Stimulated activated CD8-positive, alpha-beta memory T cell treated with anti-CD3 and anti-CD28 coated beads, Interleukin-15, amount 100 ng/mL, for 24 hours (primary cell): ENCODE results near the gene NGEF.

Experiments used
- DNase-seq: peaks from one replicate; pipeline ENCODE4 v3.0.0-alpha.2; 2020; ENCODE audit warnings: low read depth

NGEF gene

DNA sequence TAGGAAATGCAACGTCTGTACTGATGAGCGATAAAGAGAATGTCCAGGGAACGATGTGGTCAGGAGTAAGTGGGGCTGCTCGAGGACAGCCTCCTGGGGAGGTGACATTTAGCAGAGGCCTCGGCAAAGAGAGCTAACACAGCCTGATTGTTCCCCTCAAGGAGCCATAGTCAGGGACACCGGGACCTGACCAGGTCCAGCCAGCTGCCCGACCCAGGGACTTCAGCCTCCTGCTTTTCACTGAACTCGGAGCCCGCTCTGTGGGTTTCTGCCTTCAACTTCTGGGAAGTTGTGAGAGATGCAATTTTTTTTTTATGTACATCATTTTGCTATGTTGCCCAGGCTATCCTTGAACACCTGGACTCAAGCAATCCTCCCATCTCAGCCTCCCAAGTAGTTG, 29.5 kb upstream of the NGEF start:
- no peak for DNase-seq

DNA sequence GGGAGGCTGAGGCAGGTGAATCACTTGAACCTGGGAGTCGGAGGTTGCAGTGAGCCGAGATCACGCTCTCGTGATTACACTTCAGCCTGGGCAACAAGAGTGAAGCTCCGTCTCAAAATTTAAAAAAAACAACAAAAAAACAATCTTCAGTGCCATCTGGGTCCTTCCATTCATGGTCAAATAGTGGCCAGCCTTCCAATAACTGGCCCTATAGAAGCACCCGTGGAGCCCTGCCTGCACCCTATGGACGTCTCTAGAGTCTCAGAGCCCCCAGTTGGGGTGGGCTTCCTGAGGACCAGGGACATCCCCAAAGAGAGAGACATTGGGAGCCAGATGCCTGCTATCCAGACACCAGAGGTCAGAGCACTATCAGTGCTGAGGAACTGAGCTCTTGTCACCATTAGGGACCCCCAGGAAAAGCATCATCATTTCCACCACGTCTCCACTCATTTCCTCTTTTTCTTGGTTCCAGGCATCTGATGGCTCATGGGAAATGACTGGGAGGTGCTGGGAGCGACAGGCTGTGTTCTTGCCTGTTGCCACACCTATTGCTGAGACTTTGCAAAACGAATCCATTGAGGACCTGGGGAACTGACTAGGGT, 28.8 kb upstream of the NGEF start:
- no peak for DNase-seq

DNA sequence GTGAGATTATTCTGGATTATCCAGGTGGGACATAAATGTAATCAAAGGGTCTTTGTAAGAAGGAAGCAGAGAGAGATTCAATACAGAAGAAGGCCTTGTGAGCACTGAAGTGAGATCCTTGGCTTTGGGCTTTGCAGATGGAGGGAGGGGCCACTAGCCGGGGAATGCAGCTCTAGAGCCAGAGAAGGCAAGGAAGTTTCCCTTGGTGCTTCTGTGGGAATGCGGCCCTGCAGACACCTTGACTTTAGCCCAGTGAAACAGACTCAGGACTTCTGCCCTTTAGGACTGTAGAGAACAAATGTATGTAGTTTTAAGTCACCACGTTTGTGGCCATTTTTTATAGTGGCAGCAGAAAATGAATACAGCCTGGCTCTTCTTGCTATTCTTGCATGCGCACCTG, 27.5 kb upstream of the NGEF start:
- no peak for DNase-seq

DNA sequence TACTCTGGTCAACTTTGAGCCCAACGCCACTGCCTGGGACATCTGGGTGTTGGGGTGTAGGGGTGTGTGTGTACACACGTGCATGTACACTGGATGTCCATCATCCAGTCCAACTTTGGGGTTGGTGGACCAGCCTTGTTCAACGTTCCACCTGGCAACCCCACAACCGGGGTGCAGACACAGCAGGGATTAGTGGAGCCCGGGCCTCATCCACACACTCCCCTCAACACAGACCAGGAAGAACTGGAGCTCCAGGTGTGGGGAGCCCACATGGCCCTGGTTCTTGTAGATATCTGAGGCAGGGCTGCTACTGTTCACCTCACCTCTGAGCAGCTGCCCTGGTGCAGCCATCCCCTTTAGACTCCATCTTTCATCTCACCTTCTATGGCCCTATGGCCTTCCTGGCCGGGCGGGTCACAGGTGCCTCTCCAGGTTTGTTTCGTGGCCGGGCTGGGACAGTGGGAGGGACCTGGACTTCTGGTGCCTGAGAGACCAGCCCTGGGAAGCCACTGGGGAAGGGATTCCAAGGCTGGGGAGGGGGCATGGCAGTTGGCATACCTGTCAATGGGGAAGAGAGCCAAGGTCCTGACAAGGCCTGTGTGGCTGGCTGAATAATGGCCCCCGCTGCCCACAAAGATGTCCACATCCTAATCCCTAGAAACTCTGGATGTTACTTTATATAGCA, 26.9 kb upstream of the NGEF start:
- DNase-seq, result no peak

DNA sequence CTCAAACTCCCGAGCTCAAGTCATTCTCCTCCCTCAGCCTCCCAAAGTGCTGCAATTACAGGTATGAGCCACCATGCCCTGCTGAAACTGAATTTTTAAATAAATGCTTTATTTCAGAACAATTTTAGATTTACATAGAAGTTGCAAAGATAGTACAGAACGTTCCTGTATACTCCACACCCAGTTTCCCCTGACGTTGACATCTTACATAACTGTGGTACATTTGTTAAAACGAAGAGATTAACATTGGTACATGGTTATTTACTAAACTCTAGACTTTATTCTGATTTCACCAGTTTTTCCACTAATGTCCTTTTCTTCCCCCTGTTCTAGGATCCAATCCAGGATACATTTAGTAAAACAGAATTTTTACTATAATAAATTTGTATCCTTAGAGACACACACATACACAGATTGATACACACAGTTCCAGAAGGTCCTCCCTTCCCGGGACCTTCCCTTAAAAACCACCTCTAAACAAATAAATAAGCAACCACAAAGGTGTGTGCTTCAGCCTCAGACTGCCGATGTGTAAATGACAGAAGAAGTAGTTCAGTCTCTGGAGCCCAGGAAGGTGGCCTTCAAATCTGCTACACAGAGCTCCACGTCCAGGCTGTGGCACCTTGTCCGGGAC, 26.3 kb upstream of the NGEF start:
- DNase-seq, result no peak

DNA sequence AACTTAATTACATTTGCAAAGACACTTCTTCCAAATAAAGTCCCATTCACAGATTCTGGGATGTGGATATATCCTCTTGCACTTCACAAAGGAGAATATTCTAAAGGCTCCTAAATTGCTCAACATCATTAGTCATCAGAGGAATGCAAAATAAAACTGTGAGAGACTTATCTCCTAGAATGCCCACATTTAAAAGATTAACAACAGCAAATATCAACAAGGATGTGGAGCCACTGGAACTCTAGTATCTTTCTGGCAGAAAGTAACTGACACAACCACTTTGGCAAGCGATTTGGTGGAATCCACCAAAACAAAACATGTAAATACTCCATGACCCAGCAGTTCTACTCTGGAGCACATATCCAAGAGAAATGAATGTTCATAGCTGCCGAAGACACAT, 24.0 kb upstream of the NGEF start:
- no peak for DNase-seq

DNA sequence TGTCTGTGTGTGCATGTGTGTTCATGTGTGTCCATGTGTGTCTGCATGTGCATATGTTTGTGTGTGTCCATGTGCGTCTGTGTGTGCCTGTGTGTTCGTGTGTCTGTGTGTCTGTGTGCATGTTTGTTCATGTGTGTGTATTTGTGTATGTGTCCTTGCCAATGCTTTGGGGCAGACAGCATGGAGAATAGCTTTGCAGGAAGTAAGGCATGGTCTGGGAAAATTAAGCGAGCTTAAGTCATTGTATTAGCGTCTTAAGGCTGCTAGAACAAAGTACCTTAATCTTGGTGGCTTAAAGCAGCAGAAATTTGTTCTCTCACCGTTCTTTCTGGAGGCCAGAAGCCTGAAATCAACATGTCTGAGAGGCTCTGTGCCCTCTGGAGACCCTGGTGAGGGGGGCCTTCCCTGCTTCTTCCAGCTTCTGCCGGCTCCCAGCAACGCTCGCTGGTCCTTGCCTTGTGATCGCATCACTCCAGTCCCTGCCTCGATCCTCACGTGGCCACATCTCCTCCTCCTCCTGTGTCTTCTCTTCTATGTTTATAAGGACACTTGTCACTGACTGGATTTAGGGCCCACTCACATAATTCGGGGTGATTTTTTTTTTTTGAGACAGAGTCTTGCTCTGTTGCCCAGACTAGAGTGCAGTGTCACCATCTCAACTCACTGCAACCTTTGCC, 23.2 kb upstream of the NGEF start:
- DNase-seq, result no peak

DNA sequence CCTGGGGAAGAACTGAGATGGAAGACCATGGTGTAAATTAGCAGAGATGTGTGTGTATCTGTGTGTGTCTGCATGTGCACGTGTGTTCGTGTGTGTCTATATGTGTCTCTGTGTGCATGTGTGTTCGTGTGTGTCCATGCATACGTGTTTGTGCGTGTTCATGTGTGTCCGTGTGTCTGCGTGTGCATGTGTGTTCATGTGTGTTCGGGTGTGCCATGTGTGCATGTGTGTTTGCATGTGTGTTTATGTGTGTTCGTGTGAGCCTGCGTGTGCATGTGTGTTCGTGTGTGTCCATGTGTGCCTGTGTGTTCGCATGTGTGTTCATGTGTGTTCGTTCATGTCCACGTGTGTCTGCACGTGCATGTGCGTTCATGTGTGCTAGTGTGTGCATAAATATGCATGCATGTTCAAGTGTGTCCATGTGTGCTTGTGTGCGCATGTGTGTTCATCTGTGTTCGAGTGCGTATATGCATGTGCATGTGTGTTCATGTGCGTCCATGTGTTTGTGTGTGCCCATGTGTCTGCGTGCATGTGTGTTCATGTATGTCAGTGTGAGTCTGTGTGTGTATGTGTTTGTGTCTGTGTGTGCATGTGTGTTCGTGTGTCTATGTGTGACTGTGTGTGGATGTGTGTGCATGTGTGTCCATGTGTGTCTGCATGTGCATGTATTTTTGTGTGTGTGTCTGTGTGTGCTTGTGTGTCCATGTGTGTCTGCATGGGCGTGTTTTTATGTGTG, 22.5 kb upstream of the NGEF start:
- DNase-seq, result no peak

DNA sequence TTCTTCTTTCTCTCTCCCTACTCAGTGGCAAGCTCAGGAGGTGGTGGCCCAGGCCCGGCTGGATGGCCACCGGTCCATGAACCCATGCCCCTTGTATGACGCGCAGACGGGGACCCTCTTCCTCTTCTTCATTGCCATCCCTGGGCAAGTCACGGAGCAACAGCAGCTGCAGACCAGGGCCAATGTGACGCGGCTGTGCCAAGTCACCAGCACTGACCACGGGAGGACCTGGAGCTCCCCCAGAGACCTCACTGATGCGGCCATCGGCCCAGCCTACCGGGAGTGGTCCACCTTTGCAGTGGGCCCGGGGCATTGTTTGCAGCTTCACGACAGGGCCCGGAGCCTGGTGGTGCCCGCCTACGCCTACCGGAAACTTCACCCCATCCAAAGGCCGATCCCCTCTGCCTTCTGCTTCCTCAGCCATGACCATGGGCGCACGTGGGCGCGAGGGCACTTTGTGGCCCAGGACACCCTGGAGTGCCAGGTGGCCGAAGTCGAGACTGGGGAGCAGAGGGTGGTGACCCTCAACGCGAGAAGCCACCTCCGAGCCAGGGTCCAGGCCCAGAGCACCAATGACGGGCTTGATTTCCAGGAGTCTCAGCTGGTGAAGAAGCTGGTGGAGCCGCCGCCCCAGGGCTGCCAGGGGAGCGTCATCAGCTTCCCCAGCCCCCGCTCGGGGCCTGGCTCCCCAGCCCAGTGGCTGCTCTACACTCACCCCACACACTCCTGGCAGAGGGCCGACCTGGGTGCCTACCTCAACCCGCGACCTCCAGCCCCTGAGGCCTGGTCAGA, 21.2 kb upstream of the NGEF start:
- DNase-seq, result no peak

DNA sequence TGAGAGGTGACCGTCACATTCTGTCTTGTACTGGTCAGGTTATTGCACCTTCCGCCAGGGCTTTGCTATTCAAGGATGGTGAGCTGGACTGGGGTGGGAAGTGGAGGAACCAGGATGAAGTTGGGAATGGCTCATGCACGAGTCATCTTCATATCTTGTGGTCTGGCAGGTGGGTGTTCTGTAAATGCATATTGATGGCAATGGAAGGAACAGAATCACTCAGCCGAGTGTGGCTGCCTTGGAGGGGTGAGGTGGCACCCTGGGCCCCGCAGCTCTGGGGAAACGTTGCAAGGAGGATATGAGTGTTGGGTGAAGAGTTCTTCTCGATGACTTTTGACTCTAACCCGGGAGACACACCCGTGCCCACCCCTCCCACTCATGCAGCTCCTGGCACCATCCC, 20.6 kb upstream of the NGEF start:
- no peak for DNase-seq

DNA sequence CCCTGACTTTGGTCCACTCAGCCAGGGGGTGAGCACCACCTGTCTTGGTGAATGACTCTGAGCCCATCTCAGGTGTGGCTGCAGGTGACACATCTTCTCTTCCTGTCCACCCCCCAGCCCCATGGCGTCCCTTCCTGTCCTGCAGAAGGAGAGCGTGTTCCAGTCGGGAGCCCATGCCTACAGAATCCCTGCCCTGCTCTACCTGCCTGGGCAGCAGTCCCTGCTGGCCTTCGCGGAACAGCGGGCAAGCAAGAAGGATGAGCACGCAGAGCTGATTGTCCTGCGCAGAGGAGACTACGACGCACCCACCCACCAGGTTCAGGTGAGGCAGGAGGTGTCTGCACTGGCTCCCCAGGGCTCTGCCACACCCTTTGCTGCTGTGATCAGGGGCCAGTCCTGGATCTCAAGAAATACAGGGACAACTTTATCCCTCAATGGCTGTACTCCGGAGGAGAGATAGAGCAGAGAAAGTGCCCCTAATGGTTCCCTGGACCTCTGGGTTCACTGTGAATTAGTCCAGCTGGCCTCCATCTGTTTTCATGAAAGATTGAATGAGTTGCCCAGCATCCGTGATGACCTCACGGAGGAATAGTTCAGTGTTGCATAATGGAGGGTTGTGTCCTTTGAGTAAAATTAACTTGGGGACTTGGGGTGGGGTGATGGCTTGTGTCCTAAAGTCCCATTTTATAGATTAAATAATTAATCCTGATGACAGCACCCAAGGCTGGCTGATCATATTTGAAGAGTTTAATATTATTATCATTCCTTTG, 19.7 kb upstream of the NGEF start, which contains the start of gene NEU2:
Gene NEU2, plus strand, starts transcription at position 122 of the 770 bp plus-strand sequence. Its CDS starts 0 bp downstream, at position 122.
- no peak for DNase-seq

DNA sequence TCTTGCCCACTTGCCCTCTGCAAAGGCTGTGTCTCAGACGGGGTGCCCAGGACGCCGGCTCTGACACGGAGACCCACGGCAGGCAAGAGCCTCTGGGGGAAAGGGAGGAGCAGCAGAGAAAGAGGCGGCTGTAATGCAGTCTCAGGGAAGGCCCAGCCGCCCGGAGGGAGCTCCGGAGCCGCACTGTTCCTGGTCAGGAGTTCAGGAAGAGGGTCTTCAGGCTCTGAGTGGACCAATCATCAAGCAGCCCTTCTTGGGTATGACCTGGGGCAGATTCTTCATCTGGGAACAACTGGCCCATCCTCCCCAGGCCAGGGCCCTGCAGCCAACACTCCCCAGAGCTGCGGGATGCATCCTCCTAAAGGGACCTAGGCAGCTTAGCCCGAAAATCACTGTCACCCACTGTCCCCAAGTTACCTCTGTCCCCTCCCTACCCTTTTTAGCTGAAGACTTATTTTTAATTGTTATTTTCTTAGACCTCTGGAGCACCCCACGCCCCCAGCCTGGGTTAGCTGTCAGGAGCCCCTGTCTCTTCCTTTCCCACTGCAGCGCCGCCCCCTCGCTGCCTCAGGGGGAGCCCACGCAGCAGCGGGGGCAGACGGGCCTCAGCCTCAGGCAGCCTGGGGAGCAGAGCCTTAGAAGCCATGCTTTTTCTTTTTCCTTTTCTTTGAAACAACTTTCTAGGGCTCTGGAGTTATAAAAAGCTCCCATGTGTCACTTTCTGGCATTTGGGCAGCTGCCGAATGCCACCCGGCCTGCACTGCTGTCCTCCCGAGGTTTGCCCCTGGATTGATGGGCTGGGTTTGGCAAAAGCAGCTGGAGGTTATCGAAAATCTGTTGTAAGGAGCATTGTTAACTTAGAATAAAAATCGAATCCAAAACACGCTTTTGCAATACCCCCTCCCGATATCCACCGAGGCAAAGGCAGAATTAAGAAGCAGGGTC, 18.8 kb upstream of the NGEF start:
- no peak for DNase-seq

DNA sequence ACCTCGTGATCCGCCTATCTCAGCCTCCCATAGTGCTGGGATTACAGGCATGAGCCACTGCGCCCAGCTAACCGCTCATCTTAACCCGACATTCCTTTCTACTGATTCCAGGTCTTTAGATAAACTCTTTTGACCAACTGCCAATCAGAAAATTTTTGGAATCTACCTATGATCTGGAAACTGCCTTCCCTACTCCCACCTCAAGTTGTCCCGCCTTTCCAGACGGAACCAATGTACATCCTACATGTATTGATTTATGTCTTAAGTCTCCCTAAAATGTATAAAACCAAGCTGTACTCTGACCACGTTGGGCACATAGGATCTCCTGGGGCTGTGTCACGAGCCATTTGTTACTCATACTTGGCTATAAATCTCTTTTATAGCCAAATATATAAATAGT, 16.3 kb upstream of the NGEF start:
- no peak for DNase-seq

DNA sequence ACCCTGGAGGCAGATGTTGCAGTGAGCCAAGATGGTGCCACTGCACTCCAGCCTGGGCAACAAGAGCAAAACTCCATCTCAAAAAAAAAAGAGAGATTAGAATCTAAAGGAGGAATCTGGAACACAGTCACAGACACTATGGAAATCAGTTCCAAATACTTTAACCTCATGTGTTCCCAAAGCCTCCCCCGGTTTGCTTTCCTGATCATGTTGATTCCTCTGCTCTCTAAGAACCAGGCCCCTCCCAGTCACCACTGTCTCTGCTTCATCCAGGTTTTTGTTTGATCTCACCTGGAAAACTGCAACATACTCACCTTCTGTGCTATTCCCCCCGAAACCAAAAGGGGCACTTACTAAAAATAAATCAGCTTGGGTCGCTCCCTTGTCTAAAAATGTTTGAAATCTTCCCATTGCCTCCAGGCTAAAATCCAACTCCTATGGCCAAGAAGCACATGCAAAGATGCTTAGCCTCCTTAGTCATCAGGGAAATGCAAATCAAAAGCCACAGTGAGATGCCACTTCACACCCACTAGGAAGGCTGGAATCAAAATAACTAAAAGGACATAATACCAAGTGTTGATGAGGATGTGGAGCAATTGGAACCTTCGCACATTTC, 13.2 kb upstream of the NGEF start:
- DNase-seq, result no peak

DNA sequence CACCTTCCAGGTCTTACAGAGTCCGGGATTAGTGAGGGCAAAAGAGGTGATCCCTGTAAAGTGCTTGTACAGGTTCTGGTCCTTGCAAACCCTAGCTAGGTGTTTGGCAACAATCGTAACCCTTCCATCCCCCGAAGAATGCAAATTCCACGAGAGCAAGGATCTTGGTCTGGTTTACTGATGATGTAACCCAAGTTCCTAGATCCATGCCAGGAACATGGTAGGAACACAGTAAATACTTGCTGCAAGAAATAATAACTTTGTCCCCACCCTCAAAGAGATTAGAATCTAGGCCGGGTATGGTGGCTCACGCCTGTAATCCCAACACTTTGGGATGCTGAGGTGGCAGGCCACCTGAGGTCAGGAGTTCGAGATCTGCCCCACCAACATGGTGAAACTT, 12.7 kb upstream of the NGEF start:
- no peak for DNase-seq

DNA sequence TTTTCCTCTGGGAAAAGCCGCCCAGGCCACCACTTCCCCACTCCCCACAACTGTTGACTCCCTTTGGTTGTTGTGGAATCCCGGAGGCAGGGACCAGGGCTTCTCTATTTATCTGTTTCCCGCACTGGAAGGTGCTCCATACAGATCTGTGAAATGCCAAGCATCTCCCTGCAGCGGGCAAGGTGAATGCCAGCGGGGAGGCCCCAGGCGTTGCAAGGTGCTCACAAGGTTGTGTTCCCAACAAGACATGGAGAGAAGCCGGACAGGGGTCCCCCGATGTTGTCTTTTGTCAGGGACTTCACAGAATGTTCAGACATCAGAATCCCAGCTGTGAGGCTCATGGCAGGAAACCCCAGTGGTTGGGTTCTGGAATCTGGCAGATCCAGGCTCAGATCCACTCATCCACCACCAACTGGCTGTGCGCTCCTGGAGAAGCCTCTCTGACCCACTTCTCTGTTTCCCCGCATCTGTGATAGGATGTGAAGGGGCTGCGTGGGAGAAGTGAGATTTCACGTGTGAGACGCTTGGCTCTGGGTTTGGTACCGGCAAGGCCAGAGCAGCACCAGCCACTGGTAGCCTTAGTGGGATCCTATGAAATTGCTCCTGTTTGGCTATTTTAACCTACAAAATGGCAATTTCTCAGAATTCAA, 10.8 kb upstream of the NGEF start:
- DNase-seq, result no peak

DNA sequence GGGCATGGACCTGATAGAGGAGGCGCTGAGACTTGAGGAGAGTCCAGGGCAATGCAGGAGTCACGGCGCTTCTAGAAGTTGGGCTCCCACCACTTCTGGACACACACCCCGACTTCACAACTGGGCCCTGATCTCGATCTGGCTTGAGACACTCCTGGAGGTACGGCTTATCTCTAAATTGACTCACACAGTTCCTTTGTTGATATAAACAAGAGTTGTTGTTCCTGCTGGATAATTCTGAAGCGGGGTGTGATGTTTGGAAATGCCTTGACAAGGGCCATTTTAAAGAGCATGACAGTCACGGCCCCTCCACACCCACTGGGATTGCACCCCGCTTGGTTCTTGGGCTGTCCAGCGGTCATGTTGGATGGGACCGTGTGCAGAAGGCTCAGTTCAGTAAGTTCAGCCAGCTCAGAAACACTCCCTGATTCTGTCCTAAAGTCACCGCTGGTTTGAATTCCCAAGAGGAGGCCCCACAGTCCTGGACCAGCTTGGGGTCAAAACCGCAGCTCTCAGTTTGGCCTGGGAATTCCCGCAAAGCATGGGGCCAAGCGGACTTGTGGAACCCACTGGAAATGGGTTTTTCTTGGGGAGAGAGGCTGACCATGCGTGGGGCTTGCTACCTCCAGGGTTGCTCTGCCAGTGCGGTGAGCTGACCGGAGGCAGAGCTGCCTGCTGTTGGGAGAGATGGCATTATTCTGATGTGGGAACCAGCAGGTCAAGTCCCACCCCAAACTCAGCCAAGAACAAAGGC, 10.1 kb upstream of the NGEF start:
- no peak for DNase-seq

DNA sequence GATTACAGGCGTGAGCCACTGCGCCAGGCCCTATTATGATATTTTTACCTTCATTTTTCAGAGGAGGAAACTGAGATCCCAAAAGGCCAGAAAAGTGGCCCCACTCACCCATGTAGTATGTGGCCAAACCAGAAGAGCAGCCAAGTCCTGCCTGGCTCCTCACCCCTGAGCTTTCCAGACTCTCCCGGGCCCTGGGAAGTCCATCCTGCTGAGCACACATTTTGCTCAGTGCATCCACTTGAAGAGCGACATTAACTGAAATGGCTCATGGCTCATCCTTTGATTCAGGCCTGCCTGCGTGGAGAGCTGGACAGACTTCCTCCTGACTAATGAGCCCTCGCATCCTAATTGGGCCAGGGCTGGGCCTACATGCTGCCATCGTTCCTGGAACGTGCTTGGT, 9.5 kb upstream of the NGEF start:
- DNase-seq, result no peak
